Globus pallidus (tissue), 1 donor: ENCODE results near the gene C19orf25.
A peak's percentile ranks its signal among the peaks of the same experiment; 100 is the strongest.
"Not testable (repeated sequence)": the region's sequence is repeated elsewhere in the genome, so short reads cannot be mapped to it uniquely, and the experiment has no call there.

Source experiments
- DNase-seq: peaks from one replicate; pipeline ENCODE4 v3.0.0-alpha.2; 2015; ENCODE audit warnings: low spot score

Gene C19orf25

DNA sequence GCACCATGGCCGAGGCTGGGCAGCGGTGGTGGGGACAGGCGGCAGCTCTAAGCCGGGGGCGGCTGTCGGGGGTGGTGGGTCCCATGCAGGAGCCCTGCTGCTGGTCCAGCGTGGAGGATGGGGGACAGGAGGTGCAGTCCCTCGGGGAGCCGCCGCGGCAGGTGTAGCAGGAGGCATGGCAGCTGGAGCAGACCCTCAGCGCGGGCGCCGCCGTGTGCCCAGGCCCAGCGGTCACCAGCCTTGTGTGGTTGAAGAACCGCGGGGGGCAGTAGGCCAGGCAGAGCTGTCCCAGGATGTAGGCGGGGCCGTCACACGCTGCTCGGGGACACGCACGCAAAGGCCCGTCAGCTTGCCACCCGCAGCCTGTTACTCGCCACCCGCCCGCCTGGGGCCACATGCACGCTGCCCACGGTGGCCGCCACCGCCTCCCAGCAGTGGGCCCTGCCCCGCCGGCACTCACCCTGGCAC is 2.9 kb upstream of the C19orf25 start:
- no peak for DNase-seq

DNA sequence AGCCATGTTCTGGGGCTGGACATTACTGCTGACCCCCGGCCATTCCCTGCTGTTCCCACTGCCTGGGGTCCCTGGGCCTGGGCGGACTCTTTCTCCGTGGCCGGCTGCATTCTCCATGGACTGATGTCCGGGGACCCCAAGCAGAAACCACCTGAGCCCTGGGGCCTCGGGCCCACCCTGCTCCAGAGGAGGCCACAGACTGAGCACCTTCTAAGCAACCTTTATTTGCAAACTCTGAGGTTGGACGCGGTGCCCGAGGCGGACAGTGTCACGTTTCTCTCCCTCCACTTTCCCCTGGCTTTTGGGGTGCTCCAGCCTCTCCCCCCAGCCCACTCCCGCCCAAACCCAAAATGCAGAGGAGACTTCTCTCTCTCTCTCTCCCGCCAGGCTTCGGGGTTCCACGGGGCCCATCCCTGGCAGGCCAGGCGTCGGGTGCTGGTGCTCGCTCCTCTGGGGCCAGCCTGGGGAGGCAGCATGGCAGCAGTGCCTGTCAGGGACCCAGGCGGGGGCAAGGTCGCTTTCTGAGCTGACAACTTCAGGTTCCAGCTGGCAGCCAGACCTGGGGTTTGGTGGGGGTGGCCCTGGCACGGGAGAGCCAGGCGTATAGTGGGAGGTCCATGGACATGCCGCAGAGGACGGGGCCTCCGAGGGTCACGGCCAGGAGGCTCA is 2.3 kb upstream of the C19orf25 start:
- DNase-seq = no peak

DNA sequence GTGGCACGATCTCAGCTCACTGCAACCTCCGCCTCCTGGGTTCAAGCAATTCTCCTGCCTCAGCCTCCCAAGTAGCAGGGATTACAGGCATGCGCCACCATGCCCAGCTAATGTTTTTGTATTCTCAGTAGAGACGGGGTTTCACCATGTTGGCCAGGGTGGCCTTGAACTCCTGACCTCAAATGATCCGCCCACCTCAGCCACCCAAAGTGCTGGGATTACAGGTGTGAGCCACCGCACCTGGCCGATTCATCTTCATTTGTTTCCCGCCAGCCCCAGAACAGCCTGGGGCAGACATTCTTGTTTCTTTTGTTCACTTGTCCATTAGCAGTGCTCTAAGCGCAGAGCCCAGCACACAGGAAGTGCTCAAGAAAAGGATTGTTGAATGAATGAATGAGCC is 2.0 kb downstream of the C19orf25 start:
- not testable (repeated sequence) for DNase-seq

DNA sequence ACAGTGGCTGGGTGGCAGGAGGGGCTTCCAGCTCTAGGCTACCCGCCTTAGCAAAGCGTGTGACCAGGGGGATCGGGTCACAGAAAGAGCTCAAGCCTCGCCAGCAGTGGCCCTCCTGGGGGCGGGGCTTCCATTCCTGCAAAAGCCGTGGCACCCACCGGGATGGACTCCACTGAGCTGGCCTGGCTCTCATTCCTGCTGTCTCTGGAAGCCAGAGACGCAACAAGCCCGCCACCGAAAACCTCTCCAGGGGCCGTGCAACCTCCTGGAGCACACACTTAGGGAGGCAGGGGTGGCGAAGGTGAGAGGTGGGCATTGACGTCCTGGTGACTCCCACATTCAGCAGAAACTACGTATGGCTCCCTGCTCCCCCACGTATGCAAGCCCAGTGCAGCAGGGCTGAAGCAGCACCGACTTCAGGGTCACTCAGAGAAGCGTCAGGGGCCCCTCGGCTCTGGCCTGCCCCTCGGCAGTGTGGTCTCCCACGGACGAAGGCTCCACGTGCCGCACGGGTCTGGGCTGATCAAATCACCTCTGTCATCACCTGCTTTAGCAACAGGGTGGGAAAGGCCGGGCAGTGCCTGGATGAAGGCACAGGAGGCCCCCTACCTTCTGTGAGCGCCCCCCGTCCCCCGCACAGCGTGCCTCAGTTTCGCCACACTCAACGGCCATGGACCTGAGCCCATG is 3.1 kb downstream of the C19orf25 start:
- DNase-seq = no peak

DNA sequence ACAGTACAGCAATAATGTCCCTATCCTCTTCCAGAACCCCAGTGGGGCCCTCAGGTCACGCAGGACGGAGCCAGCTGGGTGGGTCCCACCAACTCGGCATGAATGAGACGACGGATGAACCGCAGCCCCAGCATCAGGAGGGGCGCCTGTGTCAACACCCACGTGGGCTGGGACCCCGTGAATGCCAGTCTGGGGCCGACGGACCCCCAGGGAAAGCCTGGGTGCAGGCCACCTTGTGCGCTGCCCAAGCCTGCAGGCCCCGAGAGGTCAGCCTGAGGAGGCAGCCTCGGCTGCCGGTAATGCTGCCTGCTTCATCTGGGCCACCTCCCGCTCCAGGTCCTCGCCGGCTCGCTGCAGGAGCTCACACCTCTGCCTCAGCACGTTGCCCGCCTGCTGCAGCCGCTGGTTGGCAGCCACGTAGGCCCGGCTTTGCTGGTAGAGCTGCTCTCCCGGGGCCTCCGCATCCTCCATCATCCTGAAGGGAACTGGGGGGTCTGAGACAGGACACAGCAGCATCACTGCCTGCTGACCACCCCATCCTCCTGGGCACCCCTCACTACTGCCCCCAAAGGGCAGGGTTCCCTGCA is 4.2 kb downstream of the C19orf25 start:
- DNase-seq = no peak

DNA sequence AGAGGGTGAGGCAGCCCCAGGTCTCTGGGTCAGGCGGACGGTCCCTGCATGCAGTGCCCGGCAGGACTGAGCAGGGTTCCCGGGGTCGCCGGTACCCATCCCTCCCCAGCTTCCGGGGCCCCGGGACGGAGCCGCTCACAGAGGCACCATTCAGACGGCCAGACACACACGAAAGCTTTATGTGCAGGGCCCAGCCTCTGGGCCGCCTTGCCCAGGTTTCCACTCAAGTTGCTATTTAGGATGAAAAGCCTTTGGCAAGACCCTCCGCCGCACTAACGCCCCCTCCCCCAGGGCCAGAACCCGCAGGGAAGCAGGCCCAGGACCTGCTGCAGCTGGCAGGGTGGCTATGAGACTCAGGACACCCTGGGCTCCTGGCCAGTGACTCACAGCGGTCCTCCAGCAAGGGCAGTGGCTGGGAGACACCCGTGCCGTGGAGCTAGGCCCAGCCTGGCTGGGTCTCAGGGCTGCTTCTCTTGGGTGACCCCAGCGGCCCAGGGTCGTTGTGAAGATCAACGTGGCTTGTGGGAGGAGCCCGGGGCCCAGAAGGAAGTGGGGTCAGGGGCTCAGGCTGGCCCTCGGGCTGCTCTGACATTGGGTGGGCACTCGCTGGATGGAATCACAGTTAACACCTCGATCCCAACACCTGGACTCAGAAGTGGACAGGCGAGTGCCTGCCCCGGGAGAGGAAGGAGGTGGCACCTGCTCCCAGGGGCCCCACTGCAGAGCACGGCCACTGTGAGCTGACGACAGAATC is 4.8 kb downstream of the C19orf25 start:
- DNase-seq = peak; percentile 80

DNA sequence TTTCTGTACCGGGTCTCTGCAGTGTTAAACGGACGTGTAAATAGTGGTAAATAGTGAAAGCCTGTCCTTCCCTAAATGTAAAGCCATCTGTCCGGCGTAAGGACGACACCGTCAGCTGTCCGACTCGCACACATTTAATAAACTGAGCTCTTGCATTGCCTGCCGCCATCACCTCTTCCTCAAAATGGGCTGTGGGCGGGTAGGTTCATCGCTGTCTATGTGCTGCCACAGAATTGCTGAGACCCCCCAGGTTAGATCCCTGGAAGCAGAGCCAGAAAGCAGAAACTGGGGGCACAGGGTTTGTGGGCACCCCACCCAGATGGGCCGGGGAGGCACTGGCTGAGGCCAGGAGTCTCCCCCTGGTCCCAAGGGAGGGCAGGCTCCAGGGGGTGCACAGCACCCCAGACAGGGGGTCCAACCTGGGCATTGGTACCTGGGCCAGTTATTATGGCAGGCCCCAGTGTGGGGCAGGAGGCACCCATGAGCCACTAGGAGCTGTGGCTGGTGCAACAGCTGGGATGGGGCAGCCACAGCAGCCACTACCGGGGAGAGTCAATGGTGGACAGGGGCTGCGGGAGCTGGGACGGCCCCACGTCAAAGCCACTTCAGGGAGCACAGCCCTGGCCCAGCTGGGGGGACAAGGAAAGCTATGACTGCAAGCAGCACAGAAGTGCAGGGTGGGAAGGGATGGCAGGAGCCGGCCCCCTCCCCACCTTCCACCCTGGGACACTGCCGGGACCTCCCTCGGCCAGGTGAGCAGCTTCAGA is 5.7 kb downstream of the C19orf25 start:
- DNase-seq = peak; percentile 37

DNA sequence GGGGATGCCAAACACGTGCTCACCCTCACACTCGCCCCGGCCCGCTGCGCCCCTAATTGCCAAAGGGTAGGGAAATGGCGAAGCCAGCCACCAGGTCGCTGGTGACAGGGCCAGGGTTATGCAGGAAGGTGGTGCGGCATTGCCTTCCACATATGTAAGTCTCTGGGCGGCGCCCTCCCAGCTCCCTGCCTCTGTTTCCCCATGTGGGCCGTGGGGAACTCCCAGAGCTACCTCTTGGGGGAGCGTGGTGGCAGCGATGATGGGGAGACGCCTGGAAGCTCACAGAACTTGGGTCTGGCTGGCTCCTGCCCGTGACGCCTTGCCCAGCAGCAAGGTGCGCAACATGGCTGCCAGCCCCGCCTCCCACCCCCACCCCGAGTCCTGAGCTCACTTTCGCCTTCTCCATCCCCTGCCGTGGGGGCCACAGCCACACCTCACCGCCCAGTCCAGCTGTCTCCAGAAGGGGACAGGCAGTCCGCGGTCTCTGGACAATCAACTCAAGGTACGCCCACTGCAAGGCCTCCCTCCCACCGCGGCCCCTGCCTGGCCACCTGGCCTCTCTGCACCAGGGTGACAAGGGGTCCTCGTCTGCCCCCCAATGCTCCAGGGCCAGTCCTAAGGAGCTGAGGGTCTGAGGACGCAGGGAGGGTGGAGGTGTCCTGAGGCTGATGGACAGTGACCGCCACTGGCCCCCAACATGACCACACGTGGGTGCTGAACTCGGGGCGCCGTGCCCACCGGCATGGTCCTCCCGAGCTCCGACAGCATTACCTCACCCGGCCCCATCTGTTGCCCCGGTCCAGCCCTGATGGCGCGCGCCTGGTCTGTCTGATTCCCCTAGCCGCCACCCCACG is 6.6 kb downstream of the C19orf25 start:
- peak; percentile 33 for DNase-seq

DNA sequence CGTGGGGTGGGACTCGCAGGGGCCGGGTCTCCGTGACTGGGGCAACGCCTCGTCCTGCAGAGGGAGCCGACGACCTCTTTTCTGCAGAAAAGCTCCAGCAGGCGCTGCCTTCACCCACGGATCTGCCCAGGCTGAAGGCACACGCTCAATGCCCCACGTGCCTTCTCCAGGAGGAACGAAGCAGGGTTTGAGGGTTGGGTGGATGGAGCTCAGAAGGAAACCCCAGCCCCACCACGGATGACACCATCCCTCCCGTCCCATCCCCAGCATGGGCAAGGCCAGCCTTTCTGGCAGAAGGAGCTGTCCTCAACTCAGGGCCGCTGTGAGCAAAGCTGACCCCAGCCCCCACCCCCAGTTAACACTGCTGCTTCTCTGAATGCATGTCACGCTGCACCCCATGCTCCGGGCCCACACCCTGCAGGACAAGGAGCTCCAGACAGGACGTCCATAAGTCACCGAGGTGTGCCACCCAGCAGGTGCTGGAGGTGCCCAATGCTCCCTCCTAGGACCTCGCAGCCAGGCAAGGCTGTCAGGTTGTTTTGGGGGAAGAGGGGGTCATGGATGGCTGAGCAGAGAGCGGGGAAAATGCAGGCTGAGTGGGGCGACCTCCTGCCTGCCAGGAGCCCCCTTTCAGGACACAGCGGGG is 7.4 kb downstream of the C19orf25 start:
- peak; percentile 48 for DNase-seq

DNA sequence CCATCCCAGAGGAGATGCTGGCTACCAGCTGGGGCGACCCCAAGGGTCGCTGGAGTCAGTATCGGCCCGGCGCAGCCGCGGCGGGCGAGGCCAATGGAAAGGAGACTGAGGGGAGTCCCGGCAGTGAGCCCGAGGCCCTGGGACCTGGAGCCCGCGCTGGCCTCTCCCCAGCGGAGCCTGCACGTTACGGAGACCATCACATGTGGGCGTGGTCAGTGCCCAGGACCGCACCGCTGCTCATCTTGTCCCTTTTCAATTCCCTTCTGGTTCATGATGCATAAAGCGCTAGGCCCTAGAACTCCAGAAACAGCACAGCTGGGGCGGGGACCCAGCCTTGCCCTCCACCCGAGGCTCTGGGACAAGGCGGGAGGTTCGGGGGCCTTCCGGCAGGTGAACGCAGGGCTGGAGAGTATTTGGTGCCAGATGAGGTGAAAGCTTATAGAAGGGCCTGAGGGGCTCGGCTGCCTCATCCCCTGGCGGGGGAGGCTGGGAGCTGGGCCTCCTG is 8.0 kb downstream of the C19orf25 start:
- DNase-seq = no peak

DNA sequence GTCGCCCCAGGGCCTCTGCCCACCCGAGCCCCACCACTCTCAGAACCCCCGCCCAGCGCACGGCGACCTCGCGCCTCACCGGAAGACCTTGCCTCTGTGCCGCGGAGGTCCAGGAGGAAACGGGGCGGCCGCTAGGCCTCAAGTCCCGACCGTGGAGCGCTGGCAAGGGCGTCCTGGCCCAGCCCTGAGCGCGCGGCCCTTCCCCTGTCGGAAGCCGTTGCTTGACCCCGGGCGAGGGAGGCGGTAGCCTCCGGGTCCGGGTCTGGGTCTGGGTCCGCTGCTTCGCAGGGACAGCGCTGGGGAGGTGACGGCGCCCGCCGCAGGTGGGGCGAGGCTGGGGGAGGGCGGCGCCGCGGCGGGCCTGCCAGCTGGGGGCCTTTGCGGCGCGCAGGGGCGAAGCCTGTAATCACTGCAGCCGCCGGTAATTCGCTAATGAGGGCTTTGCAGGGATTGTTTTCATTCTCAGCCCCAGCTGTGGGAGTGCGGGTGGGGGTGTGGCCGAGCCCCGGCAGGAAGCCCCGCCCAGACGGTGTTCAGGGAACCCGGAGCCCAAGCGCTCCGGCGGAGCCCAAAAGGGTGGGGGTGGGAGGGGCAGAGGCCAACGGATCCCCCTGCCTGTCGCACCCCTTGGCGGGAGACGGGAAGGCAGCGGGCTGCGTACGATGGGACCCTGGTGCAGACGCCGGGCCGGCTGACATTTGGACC is 8.6 kb downstream of the C19orf25 start:
- peak; percentile 35 for DNase-seq

DNA sequence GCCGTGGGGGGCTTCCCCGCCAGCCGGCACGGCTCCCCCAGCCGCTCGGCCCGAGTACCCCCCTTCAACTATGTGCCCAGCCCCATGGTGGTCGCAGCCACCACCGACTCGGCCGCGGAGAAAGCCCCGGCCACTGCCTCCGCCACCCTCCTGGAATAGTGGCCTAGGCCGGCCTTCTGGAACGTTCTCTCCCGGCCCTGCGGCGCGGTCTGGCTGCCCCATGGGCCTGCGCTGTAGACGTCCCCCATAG is 9.0 kb downstream of the C19orf25 start:
- DNase-seq = no peak

DNA sequence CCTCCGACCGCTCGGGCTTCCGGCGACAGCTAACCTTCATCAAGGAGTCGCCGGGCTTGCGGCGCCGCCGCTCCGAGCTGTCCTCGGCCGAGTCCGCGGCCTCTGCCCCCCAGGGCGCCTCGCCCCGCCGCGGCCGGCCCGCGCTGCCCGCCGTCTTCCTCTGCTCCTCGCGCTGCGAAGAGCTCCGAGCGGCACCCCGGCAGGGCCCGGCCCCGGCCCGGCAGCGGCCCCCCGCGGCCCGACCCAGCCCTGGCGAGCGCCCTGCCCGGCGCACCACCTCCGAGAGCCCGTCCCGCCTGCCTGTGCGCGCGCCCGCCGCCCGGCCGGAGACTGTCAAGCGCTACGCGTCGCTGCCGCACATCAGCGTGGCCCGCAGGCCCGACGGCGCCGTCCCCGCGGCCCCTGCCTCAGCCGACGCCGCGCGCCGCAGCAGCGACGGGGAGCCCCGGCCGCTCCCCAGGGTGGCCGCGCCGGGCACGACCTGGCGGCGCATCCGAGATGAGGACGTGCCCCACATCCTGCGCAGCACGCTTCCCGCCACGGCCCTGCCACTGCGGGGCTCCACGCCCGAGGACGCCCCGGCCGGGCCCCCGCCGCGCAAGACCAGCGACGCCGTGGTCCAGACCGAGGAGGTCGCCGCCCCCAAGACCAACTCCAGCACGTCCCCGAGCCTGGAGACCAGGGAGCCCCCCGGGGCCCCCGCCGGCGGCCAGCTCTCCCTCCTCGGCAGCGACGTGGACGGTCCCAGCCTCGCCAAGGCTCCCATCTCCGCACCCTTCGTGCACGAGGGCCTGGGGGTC is 9.6 kb downstream of the C19orf25 start:
- no peak for DNase-seq

DNA sequence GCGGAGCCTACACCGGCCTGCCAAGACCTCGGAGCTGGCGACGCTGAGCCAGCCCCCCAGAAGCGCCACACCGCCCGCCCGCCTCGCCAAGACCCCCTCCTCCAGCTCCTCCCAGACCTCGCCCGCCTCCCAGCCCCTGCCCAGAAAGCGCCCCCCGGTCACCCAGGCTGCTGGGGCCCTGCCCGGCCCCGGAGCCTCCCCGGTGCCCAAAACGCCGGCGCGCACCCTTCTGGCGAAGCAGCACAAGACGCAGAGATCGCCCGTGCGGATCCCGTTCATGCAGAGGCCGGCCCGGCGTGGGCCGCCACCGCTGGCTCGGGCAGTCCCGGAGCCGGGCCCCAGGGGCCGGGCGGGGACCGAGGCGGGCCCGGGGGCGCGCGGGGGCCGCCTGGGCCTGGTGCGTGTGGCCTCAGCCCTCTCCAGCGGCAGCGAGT is 10.2 kb downstream of the C19orf25 start:
- no peak for DNase-seq

DNA sequence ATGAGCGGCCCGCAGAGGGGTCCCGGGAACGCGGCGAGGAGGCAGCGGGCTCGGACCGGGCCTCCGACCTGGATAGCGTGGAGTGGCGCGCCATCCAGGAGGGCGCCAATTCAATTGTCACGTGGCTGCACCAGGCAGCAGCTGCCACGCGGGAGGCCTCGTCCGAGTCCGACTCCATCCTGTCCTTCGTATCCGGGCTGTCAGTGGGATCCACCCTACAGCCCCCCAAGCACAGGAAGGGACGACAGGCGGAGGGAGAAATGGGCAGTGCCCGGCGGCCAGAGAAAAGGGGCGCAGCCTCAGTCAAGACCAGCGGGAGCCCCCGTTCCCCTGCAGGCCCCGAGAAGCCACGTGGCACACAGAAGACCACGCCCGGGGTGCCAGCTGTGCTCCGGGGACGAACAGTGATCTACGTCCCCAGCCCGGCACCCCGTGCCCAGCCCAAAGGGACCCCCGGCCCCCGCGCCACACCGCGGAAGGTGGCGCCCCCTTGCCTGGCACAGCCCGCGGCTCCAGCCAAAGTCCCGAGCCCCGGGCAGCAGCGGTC is 10.7 kb downstream of the C19orf25 start:
- no peak for DNase-seq

DNA sequence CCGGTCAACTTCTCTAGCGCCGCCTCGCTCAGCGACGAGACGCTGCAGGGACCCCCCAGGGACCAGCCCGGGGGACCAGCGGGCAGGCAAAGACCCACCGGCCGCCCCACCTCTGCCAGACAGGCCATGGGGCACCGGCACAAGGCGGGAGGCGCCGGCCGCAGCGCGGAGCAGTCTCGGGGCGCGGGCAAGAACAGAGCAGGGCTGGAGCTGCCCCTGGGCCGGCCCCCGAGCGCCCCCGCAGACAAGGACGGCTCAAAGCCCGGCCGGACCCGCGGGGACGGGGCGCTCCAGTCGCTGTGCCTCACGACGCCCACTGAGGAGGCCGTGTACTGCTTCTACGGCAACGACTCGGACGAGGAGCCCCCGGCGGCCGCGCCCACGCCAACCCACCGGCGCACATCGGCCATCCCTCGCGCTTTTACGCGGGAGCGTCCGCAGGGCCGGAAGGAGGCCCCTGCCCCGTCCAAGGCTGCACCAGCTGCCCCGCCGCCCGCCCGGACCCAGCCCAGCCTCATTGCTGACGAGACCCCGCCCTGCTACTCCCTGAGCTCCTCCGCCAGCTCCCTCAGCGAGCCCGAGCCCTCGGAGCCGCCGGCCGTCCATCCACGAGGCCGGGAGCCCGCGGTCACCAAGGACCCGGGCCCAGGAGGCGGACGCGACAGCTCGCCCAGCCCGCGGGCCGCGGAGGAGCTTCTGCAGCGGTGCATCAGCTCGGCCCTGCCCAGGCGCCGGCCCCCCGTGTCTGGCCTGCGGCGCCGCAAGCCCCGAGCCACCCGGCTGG is 11.3 kb downstream of the C19orf25 start:
- DNase-seq = no peak

DNA sequence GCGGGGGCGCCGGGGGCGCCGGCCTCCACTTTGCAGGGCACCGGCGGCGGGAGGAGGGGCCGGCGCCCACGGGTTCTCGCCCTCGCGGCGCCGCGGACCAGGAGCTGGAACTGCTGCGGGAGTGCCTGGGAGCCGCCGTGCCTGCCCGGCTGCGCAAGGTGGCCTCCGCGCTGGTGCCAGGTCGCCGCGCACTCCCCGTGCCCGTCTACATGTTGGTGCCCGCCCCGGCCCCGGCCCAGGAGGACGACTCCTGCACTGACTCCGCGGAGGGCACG is 11.9 kb downstream of the C19orf25 start:
- no peak for DNase-seq
